Measurements from ENCODE around the gene SPATA31C2. TPM values are rescaled to one million over a fixed set of nuclear protein-coding genes. Genes with fewer than 3 reads are reported as not detected.

The SPATA31C2 gene
- total RNA-seq, 1 experiment from 2014 or later, result not detected

GRCh38 chr9:88164850-88165249 is 26.6 kb upstream of the SPATA31C2 start:
- Histone ChIP-seq H3K36me3 (ENCODE audit: low read depth, low read length) (no peaks in the 10 kb centered on the region), H3K9me2 (replicated peaks; ENCODE audit: low read length) (no peaks in the 10 kb centered on the region), H3K79me2 (ENCODE audit: low read length) (no peaks in the 10 kb centered on the region), H3K9ac (ENCODE audit: low read length) (no peak overlapping the region), H3K4me1 (ENCODE audit: insufficient read depth, low read length) (no peaks in the 10 kb centered on the region), H3K27me3 (ENCODE audit: low read length) (no peaks in the 10 kb centered on the region), H3F3A (ENCODE audit: low read length, unreplicated experiment) (no peaks in the 10 kb centered on the region), H3K4me2 (ENCODE audit: low read length) (no peak overlapping the region), H3K9me3 (ENCODE audit: low read length) (no peaks in the 10 kb centered on the region), H3K27ac (ENCODE audit: low read length) (no peak overlapping the region), H4K20me1 (ENCODE audit: low read length) (no peaks in the 10 kb centered on the region), H2AFZ (ENCODE audit: low read length) (no peak overlapping the region), H3K4me3 (ENCODE audit: low read length) (no peak overlapping the region)
- ChIA-PET POLR2A (ENCODE audit: unreplicated experiment) (no interaction called here), CTCF (no interaction called here)
- TF ChIP-seq CTCF (conservative IDR thresholded peaks at IDR 0.05; ENCODE audit: low read depth, low read length) (no peak), EZH2 (IDR thresholded peaks at IDR 0.05; ENCODE audit: low read length, unreplicated experiment) (no peak), EZH2phosphoT487 (IDR thresholded peaks at IDR 0.05; ENCODE audit: borderline replicate concordance, low read length) (no peak)
- DNase-seq (no peak), ATAC-seq (no peak)
- intact Hi-C loops (cut with micrococcal nuclease), result no loop called here
- no TSS peak for BruUV-seq (replicated peaks)

- Histone ChIP-seq H3K36me3 (ENCODE audit: low read depth, low read length) (no peaks in the 10 kb centered on the region), H3F3A (ENCODE audit: low read length, unreplicated experiment) (no peaks in the 10 kb centered on the region), H4K20me1 (ENCODE audit: low read length) (no peaks in the 10 kb centered on the region), H3K4me2 (ENCODE audit: low read length) (no peak overlapping the region), H3K9ac (ENCODE audit: low read length) (no peak overlapping the region), H3K9me3 (ENCODE audit: low read length) (no peaks in the 10 kb centered on the region), H3K4me1 (ENCODE audit: insufficient read depth, low read length) (no peaks in the 10 kb centered on the region), H2AFZ (ENCODE audit: low read length) (no peak overlapping the region), H3K79me2 (ENCODE audit: low read length) (no peaks in the 10 kb centered on the region), H3K27me3 (ENCODE audit: low read length) (peaks cover 6% of the 10 kb centered on the region), H3K27ac (ENCODE audit: low read length) (no peak overlapping the region), H3K9me2 (replicated peaks; ENCODE audit: low read length) (no peaks in the 10 kb centered on the region), H3K4me3 (ENCODE audit: low read length) (no peak overlapping the region)
- POLR2A ChIA-PET (ENCODE audit: unreplicated experiment), result no interaction called here
- DNase-seq (no peak), ATAC-seq (no peak)
- no peak for TF ChIP-seq EZH2phosphoT487 (IDR thresholded peaks at IDR 0.05; ENCODE audit: borderline replicate concordance, low read length)
- no peak for TF ChIP-seq EZH2 (IDR thresholded peaks at IDR 0.05; ENCODE audit: low read length, unreplicated experiment)
- no peak for TF ChIP-seq CTCF (conservative IDR thresholded peaks at IDR 0.05; ENCODE audit: low read depth, low read length)
- intact Hi-C loops (cut with micrococcal nuclease), result no loop called here
- CTCF ChIA-PET, result no interaction called here
- no TSS peak for BruUV-seq (replicated peaks)
These were observed 22.9 kb upstream of the SPATA31C2 start for GRCh38 chr9:88161144-88161543.

GRCh38 chr9:88143957-88144625 is 5.8 kb upstream of the SPATA31C2 start:
- Histone ChIP-seq H2AFZ (ENCODE audit: low read length) (no peak overlapping the region), H3K27me3 (ENCODE audit: low read length) (peaks cover 63% of the 10 kb centered on the region), H3K4me3 (ENCODE audit: low read length) (no peak overlapping the region), H4K20me1 (ENCODE audit: low read length) (no peaks in the 10 kb centered on the region), H3K27ac (ENCODE audit: low read length) (no peak overlapping the region), H3K79me2 (ENCODE audit: low read length) (no peaks in the 10 kb centered on the region), H3F3A (ENCODE audit: low read length, unreplicated experiment) (no peaks in the 10 kb centered on the region), H3K9me2 (replicated peaks; ENCODE audit: low read length) (no peaks in the 10 kb centered on the region), H3K36me3 (ENCODE audit: low read depth, low read length) (no peaks in the 10 kb centered on the region), H3K9me3 (ENCODE audit: low read length) (no peaks in the 10 kb centered on the region), H3K9ac (ENCODE audit: low read length) (no peak overlapping the region), H3K4me2 (ENCODE audit: low read length) (no peak overlapping the region), H3K4me1 (ENCODE audit: insufficient read depth, low read length) (no peaks in the 10 kb centered on the region)
- BruUV-seq (replicated peaks), result no TSS peak
- intact Hi-C loops (cut with micrococcal nuclease), result no loop called here
- ATAC-seq, result no peak
- POLR2A ChIA-PET (ENCODE audit: unreplicated experiment), result no interaction called here
- CTCF ChIA-PET, result no interaction called here
- TF ChIP-seq EZH2phosphoT487 (IDR thresholded peaks at IDR 0.05; ENCODE audit: borderline replicate concordance, low read length) (no peak), EZH2 (IDR thresholded peaks at IDR 0.05; ENCODE audit: low read length, unreplicated experiment) (no peak), CTCF (conservative IDR thresholded peaks at IDR 0.05; ENCODE audit: low read depth, low read length) (no peak)
- DNase-seq, result no peak

All from PC-3 (cell line).